NCI-H446 treated with DMSO at 0.1 percent for 48 hours (cell line): ENCODE data around the gene MFSD12.
"Not testable (repeated sequence)": the region's sequence is repeated elsewhere in the genome, so short reads cannot be mapped to it uniquely, and the experiment has no call there.

Experiments used
- DNase-seq: peaks from one replicate; lab custom pipeline; 2025; lab: John Stamatoyannopoulos, UW

The MFSD12 gene

GRCh38 chr19:3536429-3537100 lies 20.8 kb downstream of the MFSD12 start:
- DNase-seq = no peak

DNA sequence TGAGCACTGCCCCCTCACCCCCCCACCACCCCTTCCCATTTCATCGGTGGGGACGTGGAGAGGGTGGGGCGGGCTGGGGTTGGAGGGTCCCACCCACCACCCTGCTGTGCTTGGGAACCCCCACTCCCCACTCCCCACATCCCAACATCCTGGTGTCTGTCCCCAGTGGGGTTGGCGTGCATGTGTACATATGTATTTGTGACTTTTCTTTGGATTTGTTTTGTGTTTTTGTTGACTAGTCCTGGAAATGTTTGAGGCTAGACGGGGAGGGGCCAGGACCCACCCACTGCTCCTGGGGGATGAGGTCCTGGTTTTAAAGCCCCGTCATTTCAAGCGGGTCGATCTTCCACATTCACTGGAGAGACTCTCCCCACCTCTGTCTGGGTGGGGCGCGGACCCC lies 21.4 kb downstream of the MFSD12 start:
- no peak for DNase-seq

GRCh38 chr19:3535563-3535965 lies 21.8 kb downstream of the MFSD12 start:
- DNase-seq = no peak

GRCh38 chr19:3535235-3535535 lies 22.2 kb downstream of the MFSD12 start:
- DNase-seq = no peak

DNA sequence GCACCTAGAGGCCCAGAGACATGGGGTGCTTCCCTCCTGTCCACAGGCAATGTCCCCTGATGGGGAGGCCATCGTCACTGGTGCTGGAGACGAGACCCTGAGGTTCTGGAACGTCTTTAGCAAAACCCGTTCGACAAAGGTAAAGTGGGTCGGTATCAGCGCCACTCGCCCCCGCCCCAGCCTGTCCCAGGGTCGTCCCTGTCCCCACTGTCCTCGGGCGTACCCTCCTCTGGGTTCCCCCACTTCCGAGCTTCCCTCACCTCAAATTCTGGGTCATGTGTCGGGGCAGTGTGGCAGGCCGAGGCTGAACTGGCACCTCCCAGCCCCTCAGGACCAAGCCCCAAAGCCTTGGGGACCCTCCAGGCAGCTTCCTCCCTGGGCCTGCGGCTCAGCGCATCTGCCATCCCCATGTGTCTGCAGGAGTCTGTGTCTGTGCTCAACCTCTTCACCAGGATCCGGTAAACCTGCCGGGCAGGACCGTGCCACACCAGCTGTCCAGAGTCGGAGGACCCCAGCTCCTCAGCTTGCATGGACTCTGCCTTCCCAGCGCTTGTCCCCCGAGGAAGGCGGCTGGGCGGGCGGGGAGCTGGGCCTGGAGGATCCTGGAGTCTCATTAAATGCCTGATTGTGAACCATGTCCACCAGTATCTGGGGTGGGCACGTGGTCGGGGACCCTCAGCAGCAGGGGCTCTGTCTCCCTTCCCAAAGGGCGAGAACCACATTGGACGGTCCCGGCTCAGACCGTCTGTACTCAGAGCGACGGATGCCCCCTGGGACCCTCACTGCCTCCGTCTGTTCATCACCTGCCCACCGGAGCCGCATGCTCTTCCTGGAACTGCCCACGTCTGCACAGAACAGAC lies 22.8 kb downstream of the MFSD12 start:
- no peak for DNase-seq

DNA sequence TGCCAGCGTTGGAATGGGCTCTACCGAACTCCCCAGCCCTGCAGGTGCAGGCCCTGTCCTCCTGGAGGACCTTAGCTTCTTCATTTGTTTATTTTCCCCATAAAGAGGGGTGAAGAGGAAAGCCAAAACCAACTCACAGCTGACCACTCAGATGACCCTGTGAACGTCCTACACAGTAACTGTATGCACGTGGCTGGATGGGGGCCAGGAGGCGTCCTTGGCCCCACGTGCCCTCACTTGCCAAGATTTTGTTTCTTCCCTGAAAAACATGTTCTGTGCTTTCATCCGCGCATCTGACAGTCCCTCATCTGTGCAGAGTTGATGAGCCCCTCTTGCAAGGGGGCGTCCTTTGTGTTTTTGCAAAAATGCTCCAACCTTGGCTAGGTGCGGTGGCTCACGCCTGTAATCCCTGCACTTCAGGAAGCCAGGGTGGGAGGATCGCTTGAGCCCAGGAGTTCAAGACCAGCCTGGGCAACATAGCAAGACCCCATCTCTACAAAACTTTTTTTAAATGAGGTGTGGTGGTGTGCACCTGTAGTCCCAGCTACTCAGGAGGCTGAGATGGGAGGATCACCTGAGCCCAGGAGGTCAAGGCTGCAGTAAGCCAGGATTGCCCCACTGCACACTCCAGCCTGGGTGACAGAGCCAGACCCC lies 23.7 kb downstream of the MFSD12 start:
- DNase-seq = no peak

DNA sequence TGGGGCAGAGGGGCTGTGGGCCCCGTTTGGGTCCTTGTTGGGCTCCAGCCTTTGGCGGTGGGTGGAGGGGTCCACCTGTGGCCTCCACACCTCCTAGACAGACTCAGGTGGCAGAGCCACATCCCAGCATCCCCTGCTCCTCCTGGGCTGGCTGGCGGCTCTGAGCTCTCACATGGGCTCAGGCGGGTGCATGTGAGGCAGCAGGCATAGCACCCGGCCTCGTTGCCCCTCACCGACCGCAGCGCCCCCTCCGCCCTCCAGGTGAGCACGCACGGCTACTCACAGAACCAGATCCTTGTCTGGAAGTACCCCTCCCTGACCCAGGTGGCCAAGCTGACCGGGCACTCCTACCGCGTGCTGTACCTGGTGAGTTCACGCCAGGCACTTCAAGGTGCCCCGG lies 24.4 kb downstream of the MFSD12 start:
- DNase-seq = no peak

DNA sequence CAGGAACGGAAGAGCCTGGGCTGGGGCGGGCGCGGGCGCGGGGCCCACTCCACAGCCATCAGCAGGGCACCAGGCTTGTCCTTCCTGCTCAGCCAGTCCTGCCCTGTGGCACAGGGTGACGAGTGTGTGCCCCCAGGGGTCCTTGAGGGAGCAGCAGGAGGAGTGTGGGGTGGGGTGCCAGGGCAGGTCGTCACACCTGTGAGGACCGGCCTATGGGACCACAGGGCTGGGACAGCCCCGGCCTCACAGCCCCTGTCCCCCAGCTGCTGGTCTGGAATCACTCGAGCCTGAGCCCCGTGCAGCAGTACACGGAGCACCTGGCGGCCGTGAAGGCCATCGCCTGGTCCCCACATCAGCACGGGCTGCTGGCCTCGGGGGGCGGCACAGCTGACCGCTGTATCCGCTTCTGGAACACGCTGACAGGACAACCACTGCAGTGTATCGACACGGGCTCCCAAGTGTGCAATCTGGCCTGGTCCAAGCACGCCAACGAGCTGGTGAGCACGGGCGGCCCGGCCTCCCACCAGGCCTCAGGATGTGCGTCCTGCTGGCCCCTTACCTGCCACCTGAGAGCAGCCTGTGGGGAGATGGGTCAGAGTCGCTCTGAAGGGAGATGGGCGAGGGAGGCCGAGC lies 25.1 kb downstream of the MFSD12 start:
- DNase-seq = no peak

GRCh38 chr19:3531716-3532115 lies 25.7 kb downstream of the MFSD12 start:
- no peak for DNase-seq

GRCh38 chr19:3530389-3530788 lies 27.0 kb downstream of the MFSD12 start:
- DNase-seq = no peak

DNA sequence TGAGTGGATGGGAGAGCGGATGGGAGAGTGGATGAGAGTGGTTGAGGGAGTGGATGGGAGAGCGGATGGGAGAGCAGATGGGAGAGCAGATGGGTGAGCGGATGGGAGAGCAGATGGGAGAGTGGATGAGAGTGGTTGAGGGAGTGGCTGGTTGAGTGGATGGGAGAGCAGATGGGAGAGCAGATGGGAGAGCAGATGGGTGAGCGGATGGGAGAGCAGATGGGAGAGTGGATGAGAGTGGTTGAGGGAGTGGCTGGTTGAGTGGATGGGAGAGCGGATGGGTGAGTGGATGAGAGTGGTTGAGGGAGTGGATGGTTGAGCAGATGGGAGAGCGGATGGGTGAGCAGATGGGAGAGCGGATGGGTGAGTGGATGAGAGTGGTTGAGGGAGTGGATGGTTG lies 28.1 kb downstream of the MFSD12 start:
- not testable (repeated sequence) for DNase-seq

GRCh38 chr19:3528539-3529211 lies 28.7 kb downstream of the MFSD12 start:
- no peak for DNase-seq

GRCh38 chr19:3528080-3528479 lies 29.3 kb downstream of the MFSD12 start:
- no peak for DNase-seq

DNA sequence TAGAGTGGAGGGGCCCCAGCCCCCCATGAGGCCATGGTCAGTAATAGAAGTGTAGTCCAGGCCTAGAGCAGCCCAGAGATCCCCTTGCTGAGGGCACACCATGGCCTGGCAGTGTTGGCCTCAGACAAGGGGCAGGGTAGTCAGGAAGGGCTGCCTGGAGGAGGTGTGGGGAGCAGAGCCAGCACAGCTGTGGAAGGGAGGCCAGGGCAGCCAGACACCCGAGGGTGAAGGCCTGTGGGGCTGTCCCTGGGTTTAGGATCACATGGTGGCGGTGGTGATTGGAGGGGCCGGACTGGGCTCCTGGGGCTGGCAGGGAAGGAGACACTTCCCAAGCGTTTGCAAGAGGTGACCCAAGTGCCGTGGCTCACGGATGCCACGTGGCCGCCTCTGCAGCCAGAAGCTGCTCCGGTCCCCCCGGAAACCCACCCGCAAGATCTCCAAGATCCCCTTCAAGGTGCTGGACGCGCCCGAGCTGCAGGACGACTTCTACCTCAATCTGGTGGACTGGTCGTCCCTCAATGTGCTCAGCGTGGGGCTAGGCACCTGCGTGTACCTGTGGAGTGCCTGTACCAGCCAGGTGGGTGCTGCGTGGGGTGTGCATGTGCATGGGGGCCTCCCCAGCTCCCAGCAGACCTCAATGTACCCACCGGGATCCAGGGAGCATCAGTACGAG lies 30.0 kb downstream of the MFSD12 start:
- no peak for DNase-seq

DNA sequence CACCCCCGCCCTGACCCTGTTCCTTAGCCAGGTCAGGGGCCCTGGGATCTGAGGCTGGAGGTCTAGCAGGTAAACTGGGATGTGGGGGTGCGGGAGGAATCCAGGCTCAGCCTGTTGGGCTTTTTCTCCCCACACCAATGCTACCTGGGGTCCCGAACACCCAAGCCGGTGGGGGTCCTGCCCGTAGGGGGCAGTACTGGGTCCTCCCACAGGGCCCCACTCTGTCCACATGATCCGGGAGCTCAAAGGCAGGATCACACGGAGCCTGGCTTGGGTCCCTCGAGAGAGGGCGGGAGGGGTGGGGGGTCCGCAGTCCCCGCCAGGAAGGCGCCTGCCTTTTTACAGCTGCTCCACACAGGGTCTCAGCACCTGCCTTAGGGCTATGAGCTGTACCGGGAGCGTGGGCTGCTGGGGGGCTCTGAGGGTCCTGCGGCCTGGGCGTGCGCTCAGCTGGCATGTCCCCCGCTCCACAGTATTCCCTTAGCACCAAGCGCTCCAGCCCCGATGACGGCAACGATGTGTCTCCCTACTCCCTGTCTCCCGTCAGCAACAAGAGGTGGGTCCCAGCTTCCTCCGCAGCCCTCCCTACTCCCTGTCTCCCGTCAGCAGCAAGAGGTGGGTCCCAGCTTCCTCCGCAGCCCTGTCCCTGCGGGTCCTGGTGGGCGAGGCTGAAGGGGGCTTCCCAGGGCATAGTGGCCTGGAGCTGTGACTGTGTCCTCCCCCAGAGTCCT lies 30.7 kb downstream of the MFSD12 start:
- no peak for DNase-seq

GRCh38 chr19:3524904-3525451 lies 32.4 kb downstream of the MFSD12 start:
- DNase-seq = no peak

DNA sequence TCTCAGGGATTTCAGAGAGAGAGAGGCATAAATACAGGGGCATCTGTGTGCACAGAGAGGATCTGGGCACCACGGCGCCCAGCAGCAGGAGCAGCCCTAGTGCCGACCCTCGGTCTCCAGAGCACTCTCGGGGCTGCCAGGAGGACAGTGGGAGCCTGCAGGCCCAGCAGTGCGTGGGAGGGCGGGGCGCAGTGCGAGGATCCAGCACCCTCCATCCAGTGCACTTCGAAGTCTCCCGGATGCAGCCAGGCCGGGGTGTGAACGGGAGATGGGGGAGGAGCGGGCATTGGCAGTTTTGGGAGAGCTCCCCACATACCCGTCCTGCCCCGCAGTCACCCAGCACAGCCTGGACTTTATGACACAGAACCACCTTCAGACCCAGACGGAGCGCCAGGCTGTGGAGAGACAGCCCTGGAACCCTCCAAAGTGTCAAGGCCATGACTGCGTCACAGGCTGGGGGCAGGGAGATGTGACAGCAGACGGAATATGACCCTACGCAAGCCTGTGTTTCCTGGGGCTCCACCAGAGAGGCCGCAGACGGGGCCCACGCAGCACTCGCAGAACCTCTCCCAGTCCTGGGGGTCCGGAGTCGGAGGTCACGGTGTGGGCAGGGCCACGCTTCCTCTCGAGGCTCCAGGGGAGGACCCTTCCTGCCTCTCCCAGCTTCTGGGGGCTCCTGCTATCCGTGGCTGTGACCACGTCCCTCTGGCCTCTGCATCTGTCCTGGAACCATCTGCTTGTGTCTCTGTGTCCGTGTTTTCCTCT lies 33.1 kb downstream of the MFSD12 start:
- DNase-seq = no peak

DNA sequence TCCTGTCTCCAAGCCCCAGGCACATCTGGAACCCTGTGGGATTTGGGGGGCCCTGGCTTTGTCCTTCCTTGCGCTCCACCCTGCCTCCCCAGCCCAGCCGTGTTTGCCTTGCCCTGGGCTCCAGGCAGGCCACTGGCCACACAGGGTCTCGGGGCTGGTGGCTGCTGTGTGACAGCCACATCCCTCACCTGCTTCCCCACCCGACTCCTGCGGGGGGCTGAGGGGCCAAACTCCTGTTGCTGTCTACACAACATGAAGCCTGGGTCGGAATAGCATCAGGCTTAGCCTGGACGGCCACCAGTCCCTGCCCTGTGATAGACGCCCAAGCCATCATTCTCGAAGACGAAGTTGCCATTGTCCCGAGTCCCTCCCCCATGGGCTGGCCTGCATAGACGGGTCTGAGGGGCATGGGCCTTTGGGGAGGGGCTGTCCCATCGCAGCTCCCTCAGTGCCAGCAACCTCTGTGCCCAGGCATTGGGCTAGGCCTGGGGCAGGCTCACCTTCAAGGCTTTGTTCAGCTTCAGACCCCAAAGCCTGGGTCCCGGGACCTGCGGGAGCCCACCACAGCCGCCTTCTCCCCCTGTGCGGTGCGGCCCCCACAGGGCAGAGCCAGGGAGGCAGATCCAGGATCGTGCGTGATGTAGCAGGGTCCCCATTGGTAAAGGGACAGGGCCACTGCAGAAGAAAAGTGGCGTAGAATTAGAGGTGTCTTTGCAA lies 33.9 kb downstream of the MFSD12 start:
- no peak for DNase-seq
